ENCODE results near the gene SUCLG2.

- TF ChIP-seq POLR2A (IDR thresholded peaks at IDR 0.05; ENCODE audit: low read length) (no peak), GATA1 (IDR thresholded peaks at IDR 0.05; ENCODE audit: low read depth, low read length) (no peak)
These were observed 181.7 kb downstream of the SUCLG2 start for GRCh38 chr3:67472674-67473201.

Data from erythroblast (primary cell).